H9 (cell line): ENCODE measurements around the gene CDKN2AIPNL. TPM values are rescaled to one million over a fixed set of nuclear protein-coding genes. Genes with fewer than 3 reads are reported as not detected.

Experiments used
- DNase-seq: peaks from one replicate; pipeline ENCODE4 v3.0.0-alpha.2; 2017
- H2AFZ ChIP-seq: one replicate; pipeline ENCODE4 v1.6.1; 2013; ENCODE audit warnings: mild to moderate bottlenecking, low read length, control low read depth, moderate library complexity
- H2AK5ac ChIP-seq: 2 replicates; pipeline ENCODE4 v1.6.1; 2013; ENCODE audit warnings: low read length, control low read depth, mixed read lengths; ENCODE audit not compliant: insufficient read length
- H2BK120ac ChIP-seq: one replicate; pipeline ENCODE4 v1.6.1; 2013; ENCODE audit warnings: low read depth, mild to moderate bottlenecking, low read length, control low read depth, inconsistent platforms; ENCODE audit not compliant: poor library complexity, severe bottlenecking
- H2BK12ac ChIP-seq: 2 replicates; pipeline ENCODE4 v1.6.1; 2013; ENCODE audit warnings: low read length, control low read depth, mixed read lengths, low read depth; ENCODE audit not compliant: insufficient read length
- H2BK15ac ChIP-seq: 2 replicates; pipeline ENCODE4 v1.6.1; 2013; ENCODE audit warnings: low read depth, low read length, control low read depth
- H2BK20ac ChIP-seq: one replicate; pipeline ENCODE4 v1.6.1; 2013; ENCODE audit warnings: low read depth, mild to moderate bottlenecking, low read length, control low read depth, inconsistent platforms; ENCODE audit not compliant: poor library complexity, severe bottlenecking
- H2BK5ac ChIP-seq: 2 replicates; pipeline ENCODE4 v1.6.1; 2013; ENCODE audit warnings: low read length, control low read depth, mixed read lengths; ENCODE audit not compliant: insufficient read length
- H3K14ac ChIP-seq: 2 replicates; pipeline ENCODE4 v1.6.1; 2013; ENCODE audit warnings: low read length, control low read depth; ENCODE audit not compliant: insufficient read depth
- H3K18ac ChIP-seq: 2 replicates; pipeline ENCODE4 v1.6.1; 2013; ENCODE audit warnings: low read depth, mild to moderate bottlenecking, mixed read lengths, low read length, control low read depth; ENCODE audit not compliant: insufficient read length
- H3K23ac ChIP-seq: 2 replicates; pipeline ENCODE4 v1.6.1; 2013; ENCODE audit warnings: low read length, control low read depth, mixed read lengths, low read depth; ENCODE audit not compliant: insufficient read length
- H3K23me2 ChIP-seq: 2 replicates; pipeline ENCODE4 v1.6.1; 2013; ENCODE audit warnings: low read depth, mild to moderate bottlenecking, mixed read lengths, low read length, control low read depth; ENCODE audit not compliant: insufficient read length, poor library complexity, severe bottlenecking
- H3K27ac ChIP-seq: 2 replicates; pipeline ENCODE4 v1.5.1; 2013; ENCODE audit warnings: low read length, control low read depth, mixed read lengths, low read depth; ENCODE audit not compliant: insufficient read length
- H3K27me3 ChIP-seq: 2 replicates; pipeline ENCODE4 v1.6.1; 2013; ENCODE audit warnings: low read length, control low read depth, inconsistent platforms; ENCODE audit not compliant: insufficient read depth
- H3K4ac ChIP-seq: 2 replicates; pipeline ENCODE4 v1.6.1; 2013; ENCODE audit warnings: low read depth, mild to moderate bottlenecking, control low read depth, inconsistent platforms, low read length, moderate library complexity
- H3K4me1 ChIP-seq: 2 replicates; pipeline ENCODE4 v1.6.1; 2013; ENCODE audit warnings: low read length, control low read depth, inconsistent platforms; ENCODE audit not compliant: insufficient read depth
- H3K4me2 ChIP-seq: 2 replicates; pipeline ENCODE4 v1.6.1; 2013; ENCODE audit warnings: low read length, control low read depth, mixed read lengths; ENCODE audit not compliant: insufficient read length, insufficient read depth
- H3K56ac ChIP-seq: 2 replicates; pipeline ENCODE4 v1.6.1; 2013; ENCODE audit warnings: low read depth, mild to moderate bottlenecking, mixed read lengths, low read length, control low read depth; ENCODE audit not compliant: insufficient read length
- H3K79me1 ChIP-seq: 2 replicates; pipeline ENCODE4 v1.6.1; 2013; ENCODE audit warnings: low read depth, mild to moderate bottlenecking, moderate library complexity, low read length, control low read depth, inconsistent platforms; ENCODE audit not compliant: insufficient read depth, poor library complexity, severe bottlenecking
- H3K79me2 ChIP-seq: 2 replicates; pipeline ENCODE4 v1.6.1; 2013; ENCODE audit warnings: low read length, control low read depth, inconsistent platforms; ENCODE audit not compliant: insufficient read depth
- H3K9ac ChIP-seq: 2 replicates; pipeline ENCODE4 v1.6.1; 2013; ENCODE audit warnings: low read length, control low read depth, mixed read lengths; ENCODE audit not compliant: insufficient read length; ENCODE audit errors: extremely low read depth
- H3K9me3 ChIP-seq: one replicate; pipeline ENCODE4 v1.6.1; 2013; ENCODE audit warnings: low read depth, low read length, inconsistent platforms; ENCODE audit not compliant: control insufficient read depth
- H3T11ph ChIP-seq: one replicate; pipeline ENCODE4 v1.6.1; 2013; ENCODE audit warnings: mild to moderate bottlenecking, low read length, control low read depth, inconsistent platforms
- H4K20me1 ChIP-seq: one replicate; pipeline ENCODE4 v1.6.1; 2013; ENCODE audit not compliant: control insufficient read depth, insufficient read length, insufficient read depth
- H4K5ac ChIP-seq: 2 replicates; pipeline ENCODE4 v1.6.1; 2013; ENCODE audit warnings: low read depth, mild to moderate bottlenecking, mixed read lengths, low read length, control low read depth; ENCODE audit not compliant: insufficient read length
- H4K8ac ChIP-seq: replicated peaks from 2 replicates; pipeline ENCODE4 v1.6.1; 2013; ENCODE audit warnings: low read length, control low read depth, mixed read lengths, low read depth; ENCODE audit not compliant: insufficient read length
- H4K91ac ChIP-seq: 2 replicates; pipeline ENCODE4 v1.6.1; 2013; ENCODE audit warnings: low read depth, mild to moderate bottlenecking, moderate library complexity, mixed read lengths, low read length, control low read depth; ENCODE audit not compliant: insufficient read length
- H3K27ac Mint-ChIP-seq, 3 experiments: 2 replicates in 2 of 3; 3 replicates in 1 of 3; pipeline ENCODE4 v1.8.0; 2020 to 2021; ENCODE audit warnings: mixed read lengths in 3 of 3, mild to moderate bottlenecking in 1 of 3, moderate library complexity in 1 of 3
- H3K27me3 Mint-ChIP-seq: 2 replicates; pipeline ENCODE4 v1.8.0; 2021; ENCODE audit warnings: low read depth, mild to moderate bottlenecking, moderate library complexity, mixed read lengths
- H3K36me3 Mint-ChIP-seq, 3 experiments: 2 replicates in 2 of 3; 3 replicates in 1 of 3; pipeline ENCODE4 v1.8.0; 2020 to 2021; ENCODE audit warnings: low read depth in 3 of 3, mixed read lengths in 3 of 3; ENCODE audit not compliant: insufficient read depth in 1 of 3
- H3K4me1 Mint-ChIP-seq, 2 experiments: 2 replicates each; pipeline ENCODE4 v1.8.0; 2020; ENCODE audit warnings: mixed read lengths in 2 of 2
- H3K4me3 Mint-ChIP-seq, 2 experiments: 2 replicates in 1 of 2; 3 replicates in 1 of 2; pipeline ENCODE4 v1.8.0; 2020 to 2021; ENCODE audit warnings: mild to moderate bottlenecking in 2 of 2, mixed read lengths in 2 of 2, moderate library complexity in 1 of 2
- H3K9me3 Mint-ChIP-seq, 2 experiments: 2 replicates in 1 of 2; 3 replicates in 1 of 2; pipeline ENCODE4 v1.8.0; 2020; ENCODE audit warnings: mild to moderate bottlenecking in 2 of 2, mixed read lengths in 2 of 2, moderate library complexity in 1 of 2
- CTCF ChIP-seq: fragments of 200-600 bp; sonication (generic); conservative IDR thresholded peaks from 3 replicates; pipeline ENCODE4 v1.8.0; 2021; ENCODE audit warnings: antibody characterized with exemption, mild to moderate bottlenecking
- WGBS: extraction: QIAGEN DNeasy Blood & Tissue Kit; methylation state at CpG from one replicate; pipeline ENCODE4 v1.1.7; 2013; ENCODE audit warnings: missing lambda C conversion rate, low lambda C conversion rate, mixed read lengths; ENCODE audit not compliant: insufficient read length; ENCODE audit errors: extremely low coverage; 5-methylcytosine and 5-hydroxymethylcytosine counted together
- total RNA-seq: library from RNA; stranded (reverse); gene quantifications from 2 replicates; pipeline ENCODE4 v1.2.1, GENCODE V29; 2021

Gene CDKN2AIPNL
- total RNA-seq, 1 experiment from 2014 or later: 60.0 TPM

- Histone ChIP-seq H2BK5ac (no peak overlapping the region), H3K9ac (no peak overlapping the region), H3K18ac (no peak overlapping the region), H4K91ac (no peak overlapping the region), H3K23ac (no peak overlapping the region), H3K27me3 (no peaks in the 10 kb centered on the region), H4K20me1 (no peaks in the 10 kb centered on the region), H3K79me1 (no peaks in the 10 kb centered on the region), H4K8ac (no peak overlapping the region), H2AK5ac (no peak overlapping the region), H3K4me2 (no peak overlapping the region), H3K27ac (no peak overlapping the region), H4K5ac (no peak overlapping the region), H2BK15ac (no peak overlapping the region), H3K4me1 (no peaks in the 10 kb centered on the region; the same call in 1 of the 2 replicates), H3K79me2 (no peaks in the 10 kb centered on the region), H3K9me3 (no peaks in the 10 kb centered on the region), H3K4ac (no peak overlapping the region), H3K14ac (no peak overlapping the region), H2BK120ac (no peak overlapping the region), H2BK12ac (no peak overlapping the region), H2BK20ac (no peak overlapping the region), H3K23me2 (no peaks in the 10 kb centered on the region), H3T11ph (no peak overlapping the region), H2AFZ (no peak overlapping the region), H3K56ac (no peak overlapping the region)
- Mint-ChIP-seq H3K27me3 (peaks cover 2% of the 10 kb centered on the region; the same call in 1 of the 2 replicates), H3K27ac (peak overlapping the region in 1 of 3 experiments; percentile 33; a peak in 1 of 7 replicates), H3K36me3 (no peaks in the 10 kb centered on the region), H3K4me1 (peaks cover 15 to 17% of the 10 kb centered on the region in 2 experiments), H3K4me3 (no peak overlapping the region), H3K9me3 (no peaks in the 10 kb centered on the region)
- DNase-seq: no peak
- TF ChIP-seq CTCF: no peak
- WGBS: no CpG with 5 or more reads among the region's 3 CpGs
Observed at GRCh38 chr5:134451225-134451935, 39.7 kb upstream of the CDKN2AIPNL start.
